Measurements from ENCODE around the gene DHRSX. TPM values are rescaled to one million over a fixed set of nuclear protein-coding genes. Genes with fewer than 3 reads are reported as not detected.

DHRSX gene
- total and polyA plus RNA-seq, 9 of the 15 experiments (the other 6 are each of a cell fraction or from before 2014, with no cell fraction given): 0.59 to 11.0 (median 6.2) TPM

GRCh38 chrX:2514131-2514530 is 13.4 kb upstream of the DHRSX start (continued):
- no peak for TF ChIP-seq RBM15 (IDR thresholded peaks at IDR 0.05; ENCODE audit: insufficient read depth, low read length)

- Histone ChIP-seq H3K79me2 (ENCODE audit: control insufficient read depth, insufficient read depth, low read length) (no peaks in the 10 kb centered on the region), H3K27me3 (ENCODE audit: control insufficient read depth in 2 of 2, insufficient read depth in 2 of 2, low read length in 2 of 2) (no peaks in the 10 kb centered on the region; a peak in 2 of 5 replicates), H3K4me2 (ENCODE audit: insufficient read depth, low read length) (no peak overlapping the region), H3K27ac (ENCODE audit: extremely low read depth, low read depth, low read length) (no peak overlapping the region), H2AFZ (ENCODE audit: low read depth, low read length) (no peak overlapping the region), H3K9me3 (replicated peaks; ENCODE audit: control insufficient read depth, insufficient read depth, low read depth, low read length) (no peaks in the 10 kb centered on the region), H3K36me3 (ENCODE audit: control insufficient read depth, insufficient read depth, low read length) (no peaks in the 10 kb centered on the region), H3K9ac (ENCODE audit: insufficient read depth in 1 of 2, low read depth in 2 of 2, low read length in 2 of 2) (no peak overlapping the region), H3K4me1 (replicated peaks in 1 of 2; ENCODE audit: control insufficient read depth in 2 of 2, insufficient read depth in 2 of 2, low read length in 2 of 2) (no peaks in the 10 kb centered on the region), H3K9me1 (ENCODE audit: control insufficient read depth, insufficient read depth, low read length) (no peaks in the 10 kb centered on the region), H3K4me3 (no peak overlapping the region), H4K20me1 (replicated peaks; ENCODE audit: control insufficient read depth, insufficient read depth, low read length) (no peaks in the 10 kb centered on the region)
- no peak for DNase-seq (ENCODE audit: extremely low read depth in 1 of 4, low spot score in 3 of 4)
- in situ Hi-C loops (cut with MboI) (no loop called here), intact Hi-C loops (cut with micrococcal nuclease) (no loop called here)
- WGBS (ENCODE audit: insufficient coverage, low coverage, missing lambda C conversion rate): 0% methylated on average over 5 of the region's 6 CpGs
- FAIRE-seq: no peak
- ATAC-seq: no peak
- ChIA-PET POLR2A (no interaction called here), CTCF (ENCODE audit: low intra/inter-chr PET ratio) (no interaction called here)
- BruUV-seq (replicated peaks): no TSS peak
- TF ChIP-seq PRMT5 (CRISPR knock-in tag; IDR thresholded peaks at IDR 0.05) (no peak), ZNF318 (IDR thresholded peaks at IDR 0.05; ENCODE audit: borderline replicate concordance in 1 of 2, low read depth in 1 of 2) (no peak), FOXA1 (IDR thresholded peaks at IDR 0.05; ENCODE audit: borderline replicate concordance) (no peak), HES1 (IDR thresholded peaks at IDR 0.05; ENCODE audit: low read depth) (no peak), ZNF766 (CRISPR knock-in tag; conservative IDR thresholded peaks at IDR 0.05) (no peak), MAX (CRISPR knock-in tag; IDR thresholded peaks at IDR 0.05) (no peak), DIDO1 (tag; IDR thresholded peaks at IDR 0.05; ENCODE audit: low read depth) (no peak), PML (IDR thresholded peaks at IDR 0.05; ENCODE audit: low read length) (no peak), ETS2 (tag; IDR thresholded peaks at IDR 0.05; ENCODE audit: borderline replicate concordance, poor library complexity, severe bottlenecking) (no peak), MTA1 (IDR thresholded peaks at IDR 0.05; ENCODE audit: borderline replicate concordance) (no peak), TEAD2 (tag; IDR thresholded peaks at IDR 0.05) (no peak)
These were observed 12.4 kb upstream of the DHRSX start for GRCh38 chrX:2513121-2513664.
